WTC11 (cell line): Measurements from ENCODE around the gene AK3.

Source experiments
- CREB1 ChIP-seq: sonication (generic); formaldehyde crosslinking; IDR thresholded peaks from 2 replicates; pipeline ENCODE4 v1.8.0; 2023; ENCODE audit warnings: mild to moderate bottlenecking, missing genetic modification reagents
- CTCF ChIP-seq: fragments of 200-600 bp; IDR thresholded peaks from 2 replicates; pipeline ENCODE4 v1.8.0; 2022; ENCODE audit warnings: antibody characterized with exemption
- E2F4 ChIP-seq: sonication (generic); formaldehyde crosslinking; IDR thresholded peaks from 2 replicates; pipeline ENCODE4 v1.8.1; 2022; ENCODE audit warnings: low read depth, mild to moderate bottlenecking, moderate library complexity, missing genetic modification reagents, borderline replicate concordance
- EMX1 ChIP-seq: fragments of 250-450 bp; sonication (Bioruptor Pico); IDR thresholded peaks from 2 replicates; pipeline ENCODE4 v1.8.0; 2021; ENCODE audit warnings: mild to moderate bottlenecking
- KAT7 ChIP-seq: sonication (generic); formaldehyde crosslinking; IDR thresholded peaks from 2 replicates; pipeline ENCODE4 v1.8.1; 2023; ENCODE audit warnings: missing genetic modification reagents, mild to moderate bottlenecking, borderline replicate concordance
- NFE2L1 ChIP-seq: sonication (generic); formaldehyde crosslinking; IDR thresholded peaks from 2 replicates; pipeline ENCODE4 v1.8.1; 2023; ENCODE audit warnings: missing genetic modification reagents
- NR2C2 ChIP-seq: sonication (generic); formaldehyde crosslinking; IDR thresholded peaks from 2 replicates; pipeline ENCODE4 v1.8.0; 2022; ENCODE audit warnings: mild to moderate bottlenecking, missing genetic modification reagents

GRCh38 chr9:4686112-4686511, 54.9 kb downstream of the AK3 start:
- TF ChIP-seq CREB1 (CRISPR knock-in tag) (no peak), NFE2L1 (CRISPR knock-in tag) (no peak), EMX1 (CRISPR knock-in tag) (no peak), CTCF (no peak), NR2C2 (no peak), KAT7 (no peak), E2F4 (no peak)
